Activated T-helper 9 cell treated with anti-CD3 and anti-CD28 coated beads, Interleukin-2, amount 50 U/mL, for 16 hours (primary cell): ENCODE data around the gene ACOX3.

ENCODE experiments used
- DNase-seq: peaks from one replicate; pipeline ENCODE4 v3.0.0-alpha.2; 2020; ENCODE audit warnings: low read depth

Gene ACOX3

DNA sequence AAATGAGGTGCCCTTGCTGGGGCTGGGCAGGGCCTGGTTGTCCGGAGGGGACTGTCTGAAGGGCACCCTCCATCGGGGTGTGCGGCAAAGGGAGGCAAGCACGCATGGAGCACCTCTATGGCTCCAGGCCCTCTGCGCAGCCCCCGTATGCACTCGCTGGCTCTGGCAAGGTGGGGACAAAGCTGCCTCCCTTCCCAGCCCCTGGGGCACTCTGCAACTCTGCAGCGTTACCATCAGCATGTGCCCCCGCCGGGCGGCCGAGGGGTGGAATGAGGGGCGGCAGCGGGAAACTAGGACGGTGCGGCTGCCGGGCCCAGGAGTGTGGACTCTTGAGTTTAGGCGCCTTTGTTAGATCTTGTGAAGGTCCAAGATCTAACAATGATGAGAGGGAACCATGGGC, 26.5 kb upstream of the ACOX3 start:
- no peak for DNase-seq

DNA sequence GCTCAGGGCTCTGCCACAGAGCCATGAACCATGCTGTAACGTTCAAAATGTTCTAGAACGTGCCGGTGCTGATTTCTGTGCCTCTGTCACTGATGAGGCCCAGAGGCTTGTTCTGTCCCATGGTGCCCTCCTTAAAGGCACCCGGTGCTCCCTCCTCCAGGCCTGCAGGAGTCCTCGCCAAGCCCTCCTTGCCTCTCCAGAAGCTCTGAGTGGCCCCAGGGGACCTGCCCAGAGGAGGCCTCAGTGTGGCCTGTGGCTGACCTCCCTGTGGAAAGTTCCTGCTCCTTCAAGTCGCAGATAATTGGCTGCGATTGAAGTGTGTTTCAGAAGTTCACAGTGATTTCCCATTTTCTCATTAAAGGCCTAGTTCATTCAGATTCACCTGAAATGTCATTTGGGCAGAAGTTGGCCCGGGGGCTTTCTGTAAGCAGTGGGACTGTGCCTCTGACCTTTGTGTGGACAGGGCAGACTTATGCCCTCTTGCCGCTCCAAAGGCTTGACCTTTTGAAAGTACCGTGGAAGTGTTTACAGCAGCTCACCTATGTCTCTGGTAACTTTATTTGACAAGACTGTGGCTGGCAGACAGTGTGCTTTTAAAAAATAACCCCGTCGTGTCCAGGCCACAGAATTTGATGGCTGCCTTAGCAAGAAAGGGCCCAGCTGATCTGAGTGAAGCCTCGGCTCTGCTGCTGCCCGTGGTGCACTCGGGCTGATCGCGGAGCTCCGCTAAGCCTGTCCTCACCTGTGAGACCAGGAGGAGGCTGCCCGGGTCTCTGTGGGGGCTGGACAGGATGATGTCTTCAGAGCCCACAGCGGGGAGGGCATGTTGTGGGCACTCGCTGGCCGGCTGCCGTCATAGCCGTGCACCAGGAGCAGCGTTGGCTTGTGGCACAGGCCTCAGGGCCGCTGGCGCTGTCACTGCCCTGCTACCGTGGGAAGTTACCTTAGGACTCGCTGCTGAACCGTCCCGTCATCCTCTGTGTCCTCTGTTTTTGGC, 25.4 kb upstream of the ACOX3 start:
- no peak for DNase-seq

DNA sequence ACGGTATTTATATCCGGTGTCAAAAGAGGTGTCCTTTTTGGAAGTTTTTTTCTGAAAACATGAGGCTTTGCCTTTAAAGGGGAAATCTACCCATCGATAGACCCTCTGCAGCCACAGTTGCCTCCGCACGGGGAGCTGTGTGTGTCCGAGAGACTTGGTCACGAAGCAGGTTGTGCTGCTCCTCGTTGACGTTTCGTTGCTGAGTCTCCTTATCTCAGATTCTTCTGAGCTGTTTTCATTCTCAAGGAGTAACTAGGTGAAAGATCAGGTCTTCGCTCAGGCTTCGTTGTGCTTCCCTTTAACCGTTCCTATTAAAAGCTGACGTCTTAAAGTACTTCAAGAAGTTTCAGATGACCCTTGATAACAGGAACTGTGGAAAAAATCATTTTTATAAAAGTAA, 23.9 kb upstream of the ACOX3 start:
- no peak for DNase-seq

DNA sequence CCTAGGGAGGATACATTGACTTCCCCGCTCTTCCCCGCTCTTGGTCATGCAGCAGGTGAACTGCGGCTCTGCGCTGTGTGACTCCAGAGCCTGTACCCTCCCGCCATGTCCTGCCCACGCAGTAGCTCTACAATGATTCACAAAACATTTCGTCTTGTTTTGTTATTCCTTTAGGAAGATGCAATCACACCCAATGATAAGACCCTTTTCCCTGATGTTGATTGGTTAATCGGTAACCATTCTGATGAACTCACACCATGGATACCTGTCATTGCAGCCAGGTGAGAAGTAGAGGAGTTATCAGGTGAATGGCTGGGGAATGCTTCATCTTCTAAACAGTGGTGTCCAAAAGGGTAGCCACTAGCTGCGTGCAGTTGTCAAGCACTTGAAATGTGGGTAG, 23.3 kb upstream of the ACOX3 start:
- DNase-seq = no peak

DNA sequence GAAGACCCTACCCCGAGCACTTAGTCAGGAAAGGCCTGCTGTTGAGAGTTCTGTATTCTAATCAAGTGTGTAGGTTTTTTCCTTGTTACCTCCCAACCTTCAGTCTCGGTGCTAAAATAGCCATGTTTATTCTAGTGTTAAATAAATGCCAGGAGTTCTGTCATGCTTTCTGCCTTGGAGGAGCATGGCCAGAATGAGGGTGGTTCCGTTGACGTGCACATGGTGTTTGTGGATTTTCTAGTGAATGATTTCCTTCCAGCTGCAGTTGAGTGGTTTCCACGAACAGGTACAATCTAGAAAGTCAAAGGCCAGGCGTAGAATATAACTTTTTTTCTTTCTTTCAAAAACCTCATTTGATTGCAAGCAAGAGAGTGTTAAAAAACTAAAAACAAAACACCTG, 21.1 kb upstream of the ACOX3 start:
- DNase-seq = no peak

DNA sequence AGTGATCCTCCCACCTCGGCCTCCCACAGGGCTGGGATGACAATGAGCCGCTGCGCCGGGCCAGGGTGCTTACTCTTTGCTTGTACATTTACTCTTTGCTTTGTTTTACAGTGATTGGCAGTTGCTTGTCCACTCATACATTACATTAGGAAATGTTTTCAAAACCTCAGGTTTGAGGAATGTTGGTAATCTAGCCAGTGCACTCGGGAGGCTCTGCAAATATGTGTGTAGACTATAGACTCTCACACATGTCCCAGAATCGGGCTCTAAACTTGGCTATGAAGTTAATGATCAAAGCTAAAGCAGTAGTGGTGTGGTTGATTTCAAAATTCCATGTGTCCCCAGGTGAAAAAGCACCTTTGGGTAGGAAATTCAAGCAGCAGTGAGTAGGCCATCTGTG, 20.6 kb upstream of the ACOX3 start:
- no peak for DNase-seq

DNA sequence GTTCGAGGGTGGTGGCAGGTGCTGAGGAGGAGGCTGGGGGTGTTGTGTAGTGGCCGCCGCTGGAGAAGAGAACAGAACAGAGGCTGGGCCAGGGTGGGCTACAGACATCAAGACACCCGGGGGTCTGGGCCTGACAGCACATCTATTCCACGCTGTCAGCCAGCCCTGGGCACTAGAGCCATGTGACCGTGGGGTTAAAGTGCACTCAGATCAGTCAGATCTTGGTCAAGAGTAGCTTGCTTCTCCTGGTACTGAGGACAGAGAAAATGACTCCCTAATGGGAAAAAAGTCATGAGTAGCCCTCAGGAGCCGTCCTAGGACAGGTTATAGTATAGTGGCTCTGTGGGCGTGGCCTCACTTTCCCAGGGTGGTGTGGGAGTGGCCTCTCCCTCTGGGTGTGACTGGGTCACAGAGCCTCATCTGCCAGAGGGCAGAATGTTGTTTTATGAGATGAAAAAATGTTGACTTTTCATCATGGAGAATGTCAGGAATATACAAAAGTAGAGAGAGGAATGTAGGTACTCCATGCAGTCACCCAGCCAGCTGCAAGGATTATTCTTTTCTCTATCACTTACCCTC, 19.4 kb upstream of the ACOX3 start:
- DNase-seq = no peak

DNA sequence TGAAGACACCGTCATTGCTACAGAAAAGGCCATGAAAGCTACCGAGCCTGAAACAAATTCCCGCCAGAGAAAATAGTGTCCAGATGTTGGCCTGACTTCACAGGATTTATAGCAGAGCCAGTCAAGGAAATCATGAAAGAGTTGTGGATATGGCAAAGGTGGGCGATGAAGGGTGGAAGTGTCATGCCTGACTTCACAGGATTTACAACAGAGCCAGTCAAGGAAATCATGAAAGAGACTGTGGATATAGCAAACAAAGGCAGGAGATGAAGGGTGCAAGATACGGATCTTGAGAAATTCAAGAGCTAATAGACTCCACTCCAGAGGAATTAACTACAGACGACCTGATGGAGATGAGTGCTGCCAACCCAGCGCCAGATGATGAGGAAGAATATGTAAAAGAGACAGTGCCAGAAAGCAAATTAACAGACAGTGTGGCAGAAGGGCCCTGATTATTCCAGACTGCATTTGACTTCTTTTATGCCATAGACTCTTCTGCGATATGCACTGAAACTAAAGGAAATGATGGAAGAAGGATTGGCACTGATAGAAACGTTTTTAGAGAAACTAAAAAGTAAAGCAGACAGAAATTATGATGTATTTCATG, 17.2 kb upstream of the ACOX3 start:
- no peak for DNase-seq

DNA sequence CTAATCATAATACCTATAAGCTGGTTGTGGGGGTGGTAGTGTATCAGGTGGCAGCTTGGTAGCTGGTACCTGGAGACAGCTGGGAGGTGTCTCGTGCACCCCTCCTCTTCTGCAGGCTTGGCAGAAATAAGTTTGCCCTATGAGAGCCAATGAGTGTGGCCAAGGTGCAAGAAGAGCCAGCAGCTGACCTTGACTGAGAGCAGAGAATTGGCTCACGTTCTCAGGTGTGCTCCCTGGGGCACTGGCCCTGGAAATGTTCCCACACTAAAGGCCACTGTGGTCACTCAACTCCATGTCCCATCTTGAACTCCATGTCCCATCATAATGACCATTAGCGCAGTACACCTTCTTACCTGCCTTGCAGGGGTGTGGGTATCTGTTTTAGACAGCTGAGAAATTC, 13.4 kb upstream of the ACOX3 start:
- no peak for DNase-seq

DNA sequence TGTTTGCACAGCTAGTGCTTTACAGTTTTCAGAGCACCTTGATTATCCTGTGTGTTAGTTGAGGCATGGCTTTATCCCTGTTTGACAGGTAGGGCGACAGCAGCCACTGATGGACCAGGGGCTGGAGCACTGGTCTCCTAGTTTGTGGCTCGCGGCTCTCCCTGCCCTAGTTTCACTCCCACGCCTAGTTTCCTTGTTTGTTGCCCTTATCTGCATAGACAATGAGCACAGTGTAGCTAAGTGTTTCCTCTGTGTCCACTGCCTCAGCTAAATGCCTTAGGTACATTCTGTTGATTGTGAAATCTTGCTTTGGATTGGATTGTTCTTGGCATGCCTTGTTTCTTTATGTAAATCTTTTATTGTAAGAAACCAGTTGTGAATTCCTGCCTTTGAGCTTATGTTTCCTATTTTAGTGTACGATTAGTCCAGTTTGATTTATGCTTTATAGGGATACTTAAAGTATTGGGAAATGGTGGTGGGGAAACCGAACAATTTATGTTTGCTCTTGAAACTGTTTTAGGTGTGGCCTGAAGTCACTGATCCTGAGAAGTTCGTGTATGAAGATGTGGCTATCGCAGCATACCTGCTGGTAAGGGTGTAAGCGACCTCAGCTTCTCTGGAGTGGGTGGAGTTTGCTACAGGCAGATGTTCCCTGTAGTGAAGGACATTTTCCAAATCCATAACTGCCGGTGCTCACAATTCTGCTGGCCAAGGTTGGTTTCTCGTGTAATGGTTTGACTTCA, 11.1 kb upstream of the ACOX3 start:
- no peak for DNase-seq

DNA sequence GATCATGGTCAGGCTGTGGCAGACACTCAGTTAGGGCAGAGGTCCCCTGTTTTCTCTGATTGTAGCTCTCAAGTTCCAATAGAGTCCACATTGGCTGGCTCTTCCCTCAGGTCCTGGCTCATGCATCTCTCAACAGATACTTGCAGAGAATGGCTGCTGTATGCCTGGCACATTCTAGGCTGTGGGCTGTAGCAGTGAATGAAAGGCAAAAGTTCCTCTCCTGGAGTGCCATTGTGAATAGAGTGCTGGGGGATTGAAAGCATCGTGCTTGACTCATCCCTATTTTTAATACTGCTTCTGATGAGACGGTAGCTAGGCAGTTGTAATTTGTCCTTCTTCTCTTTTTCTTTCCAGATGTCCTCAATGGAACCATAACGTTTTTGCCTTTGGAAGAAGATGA, 5.6 kb upstream of the ACOX3 start:
- no peak for DNase-seq

DNA sequence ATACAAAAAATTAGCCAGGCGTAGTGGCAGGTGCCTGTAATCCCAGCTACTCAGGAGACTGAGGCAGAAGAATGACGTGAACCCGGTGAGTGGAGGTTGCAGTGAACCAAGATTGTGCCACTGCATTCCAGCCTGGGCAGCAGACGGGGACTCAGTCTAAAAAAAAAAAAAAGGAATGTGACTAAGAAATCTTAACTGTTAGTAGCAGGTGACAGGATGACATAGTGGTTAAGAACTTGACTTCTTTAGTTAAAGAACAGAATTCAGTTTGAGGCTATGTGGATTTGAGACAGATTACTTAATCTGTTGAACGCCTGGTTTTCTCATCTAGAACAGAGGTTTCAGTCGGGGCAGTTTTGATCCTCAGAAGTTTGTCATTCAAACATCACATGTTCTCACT, 3.3 kb upstream of the ACOX3 start:
- DNase-seq = no peak

DNA sequence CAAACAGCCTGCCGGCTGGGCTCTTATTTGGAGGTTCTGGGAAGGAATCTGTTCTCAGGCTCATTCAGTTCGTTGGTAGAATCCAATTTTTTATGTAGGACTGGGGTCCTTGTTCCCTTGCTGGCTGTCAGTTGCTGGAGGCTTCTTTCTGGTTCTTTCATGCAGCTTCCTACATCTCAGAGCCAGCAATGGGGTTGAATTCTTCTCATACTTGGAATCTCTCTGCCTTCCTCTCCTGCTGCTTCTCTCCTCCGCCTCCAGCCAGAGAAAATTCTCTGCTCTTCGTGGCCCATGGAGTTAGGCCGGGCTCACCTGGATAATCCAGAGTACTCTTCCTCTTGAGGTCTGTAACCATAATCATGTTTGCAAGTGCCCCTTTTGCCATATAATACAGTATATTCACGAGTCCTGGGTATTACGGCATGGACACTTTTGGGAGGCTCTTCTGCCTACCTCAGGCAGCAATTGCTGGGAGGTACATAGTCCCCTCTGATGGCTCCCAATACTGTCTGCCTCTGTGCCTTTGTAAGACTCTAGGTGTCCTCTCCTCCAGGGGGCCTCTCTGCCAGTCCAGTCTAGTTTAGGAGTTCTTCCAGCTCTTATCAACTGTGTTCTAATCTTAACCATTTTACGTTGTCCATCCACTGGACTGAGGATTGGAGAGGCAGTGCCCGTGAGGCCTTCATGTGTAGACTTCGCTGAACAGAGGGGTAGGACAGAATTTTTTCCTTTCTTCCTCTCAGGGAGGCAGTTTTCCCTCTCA, 2.3 kb upstream of the ACOX3 start:
- DNase-seq = no peak

DNA sequence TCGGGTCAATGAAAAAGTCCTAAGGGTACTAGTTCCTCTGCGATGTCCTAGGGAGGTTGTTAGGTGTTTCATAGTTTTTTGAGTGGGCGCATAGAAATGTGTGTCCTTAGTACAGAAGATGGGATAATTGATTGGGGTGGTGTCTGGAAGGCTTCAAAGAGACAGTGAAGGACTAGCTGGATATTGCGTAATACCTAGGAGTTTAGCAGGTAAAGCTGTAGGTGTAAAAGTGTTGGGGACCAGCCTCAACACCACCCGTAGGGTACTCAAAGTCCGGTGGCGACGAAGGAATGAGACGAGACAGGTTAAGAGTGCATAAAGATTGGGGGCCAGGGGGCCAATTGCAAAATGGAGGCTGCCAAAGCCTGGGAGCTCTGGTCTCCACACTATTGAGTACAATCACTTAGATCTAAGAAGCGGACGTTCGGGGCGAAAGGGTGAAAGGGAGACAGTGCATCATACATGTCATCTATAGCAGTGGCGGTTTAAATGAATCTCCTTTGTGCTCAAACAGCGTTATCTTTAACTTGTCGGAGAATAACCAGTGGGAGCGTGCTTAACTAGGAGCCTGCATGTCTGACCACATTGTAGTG, 1.1 kb upstream of the ACOX3 start:
- no peak for DNase-seq

DNA sequence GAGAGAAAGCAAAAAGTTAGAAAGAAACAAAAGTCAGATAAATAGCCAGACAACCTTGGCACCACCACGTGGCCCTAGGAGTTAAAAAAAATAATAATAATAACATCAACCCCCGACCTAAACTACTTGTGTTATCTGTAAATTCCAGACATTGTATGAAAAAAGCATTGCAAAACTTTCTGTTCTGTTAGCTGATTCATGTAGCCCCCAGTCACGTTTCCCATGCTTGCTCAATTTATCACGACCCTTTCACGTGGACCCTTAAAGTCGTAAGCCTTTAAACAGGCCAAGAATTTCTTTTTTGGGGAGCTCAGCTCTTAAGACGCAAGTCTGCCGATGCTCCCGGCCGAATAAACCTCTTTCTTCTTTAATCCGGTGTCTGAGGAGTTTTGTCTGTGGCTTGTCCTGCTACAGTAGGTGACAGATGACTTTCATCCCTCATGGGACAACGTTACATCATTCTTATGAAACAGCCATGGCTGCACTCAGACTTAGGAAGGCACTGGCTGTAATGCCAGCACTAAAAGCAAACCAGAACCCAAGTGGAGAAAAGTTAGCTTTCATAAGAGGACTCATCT, 520 bp downstream of the ACOX3 start:
- no peak for DNase-seq

DNA sequence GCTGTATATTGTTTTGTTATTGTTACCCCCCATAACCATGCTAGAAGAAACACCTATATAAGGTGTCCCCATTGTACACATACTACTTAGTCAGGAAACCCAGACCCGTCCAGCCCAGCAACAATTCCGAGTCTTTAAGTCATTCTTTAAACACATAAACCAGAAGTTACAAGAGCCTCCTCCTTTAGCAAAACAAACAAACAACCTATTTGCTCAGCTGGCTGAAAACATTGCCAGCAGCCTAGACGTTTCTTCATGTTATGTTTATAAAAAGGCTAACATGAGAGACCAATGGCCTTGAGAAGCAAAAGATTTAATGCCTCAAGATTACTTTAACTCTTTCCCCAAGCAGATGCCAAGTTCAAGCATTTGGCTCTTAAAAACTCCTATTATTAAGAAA, 1.4 kb downstream of the ACOX3 start:
- DNase-seq = no peak

DNA sequence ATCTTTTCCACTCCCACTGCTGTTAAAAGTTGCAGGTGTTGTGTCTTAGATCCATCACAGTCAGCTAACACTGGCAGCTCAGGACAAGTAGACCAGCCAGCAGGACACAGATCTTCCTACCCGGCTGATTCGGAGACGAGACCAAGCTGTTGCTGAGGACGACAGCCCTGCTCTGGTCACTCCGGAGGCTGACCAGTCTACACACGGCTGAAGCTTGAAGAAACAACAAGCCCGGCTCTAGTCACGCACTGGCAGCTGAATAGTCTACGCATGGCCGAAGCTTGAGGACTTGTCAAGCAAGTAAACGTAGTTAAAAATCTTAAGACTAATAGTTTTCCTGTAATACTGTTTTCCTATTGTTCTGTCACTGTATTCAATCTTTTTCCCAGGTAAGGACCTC, 1.8 kb downstream of the ACOX3 start:
- DNase-seq = no peak

DNA sequence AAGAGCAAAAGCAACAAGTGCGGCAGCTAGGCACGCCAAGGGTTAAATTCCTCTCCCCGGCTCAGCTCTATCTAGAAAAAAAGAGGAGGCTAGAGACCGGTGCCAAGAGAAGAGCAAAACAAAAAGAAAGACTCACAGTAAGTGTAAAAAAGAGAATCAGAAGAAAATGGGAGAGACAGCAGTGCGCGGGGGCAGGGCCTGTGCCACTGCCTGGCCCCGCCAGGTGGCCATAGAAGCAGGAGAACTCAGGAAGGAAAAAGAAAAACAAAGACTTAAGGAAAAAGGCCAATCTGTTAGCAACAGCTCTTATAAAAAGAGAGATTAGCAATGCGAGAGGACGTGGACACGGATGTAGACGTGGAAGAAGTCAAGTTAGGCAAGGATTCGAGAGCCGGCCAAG, 3.2 kb downstream of the ACOX3 start:
- no peak for DNase-seq

DNA sequence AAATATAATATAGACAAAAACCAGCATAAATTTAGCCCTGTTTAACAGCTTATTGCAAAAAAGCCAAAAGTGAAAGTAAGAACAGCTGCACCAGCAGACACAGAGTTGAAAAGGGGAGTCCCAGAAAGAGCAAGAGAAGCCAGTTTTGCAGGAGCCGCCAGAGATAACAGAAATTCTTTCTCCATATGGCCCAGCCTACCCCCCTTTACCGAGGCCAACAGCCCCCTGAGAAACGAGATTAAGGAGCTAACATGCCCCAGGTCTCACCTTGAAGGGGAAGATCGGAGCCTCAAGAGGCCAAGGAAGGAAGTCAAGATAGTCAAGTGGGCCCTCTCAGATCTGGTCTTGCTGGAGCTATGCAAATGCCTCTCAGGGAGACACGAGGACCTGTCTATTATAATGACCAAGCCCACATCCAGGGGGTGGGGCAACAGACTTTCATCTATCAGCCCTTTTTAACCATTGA, 4.8 kb downstream of the ACOX3 start:
- DNase-seq = no peak

DNA sequence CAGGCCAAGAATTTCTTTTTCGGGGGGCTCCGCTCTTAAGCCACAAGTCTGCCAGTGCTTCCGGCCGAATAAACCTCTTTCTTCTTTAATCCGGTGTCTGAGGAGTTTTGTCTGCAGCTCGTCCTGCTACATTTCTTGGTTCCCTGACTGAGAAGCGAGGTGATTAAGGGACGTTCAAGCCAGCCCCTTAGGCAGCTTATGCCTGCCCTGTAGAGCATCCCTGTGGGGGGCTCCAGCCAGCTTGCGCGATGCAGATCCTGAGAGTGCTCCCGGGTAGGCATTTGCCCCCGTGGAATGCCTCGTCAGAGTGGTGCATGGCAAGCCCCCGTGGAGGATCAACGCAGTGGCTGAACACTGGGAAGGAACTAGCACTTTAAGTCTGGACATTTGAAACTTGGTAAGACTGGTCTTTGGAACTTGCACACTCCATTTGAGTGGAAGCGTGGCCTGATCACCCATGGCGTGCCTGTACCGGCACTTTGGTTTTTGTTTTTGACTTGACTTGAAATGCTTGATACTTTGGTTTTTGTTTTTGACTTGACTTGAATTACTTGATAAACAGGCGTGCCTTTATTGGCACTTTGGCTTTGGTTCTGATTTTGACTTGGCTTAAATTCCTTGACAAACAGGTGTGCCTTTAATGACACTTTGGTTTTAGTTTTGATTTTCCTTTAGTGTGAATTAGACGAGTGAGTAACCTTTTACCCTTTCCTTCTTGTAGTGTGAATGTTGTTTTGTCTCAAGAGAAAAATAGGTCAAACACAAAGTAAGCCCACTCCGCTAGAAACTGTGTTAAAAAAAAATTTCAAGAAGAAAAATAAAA, 6.1 kb downstream of the ACOX3 start:
- DNase-seq = no peak
